GM12874 (cell line): ENCODE data around the gene RLN3.

Experiments used
- CTCF ChIP-seq: IDR thresholded peaks from 2 replicates; pipeline ENCODE4 v1.5.1; 2011; ENCODE audit warnings: low read depth, mild to moderate bottlenecking, control low read depth, low read length, moderate library complexity; ENCODE audit not compliant: insufficient read depth

Gene RLN3

GRCh38 chr19:14027856-14028450 is at the start of gene RLN3:
RLN3 (plus strand) TSS chr19:14028148; CDS start chr19:14028205, 57 bp downstream.
- no peak for TF ChIP-seq CTCF

GRCh38 chr19:13978351-13979243 is 49.4 kb upstream of the RLN3 start:
- TF ChIP-seq CTCF, result no peak

GRCh38 chr19:13979244-13979615 is 48.7 kb upstream of the RLN3 start:
- TF ChIP-seq CTCF, result no peak

- no peak for TF ChIP-seq CTCF
These were observed 48.3 kb upstream of the RLN3 start for GRCh38 chr19:13979686-13980085.

- no peak for TF ChIP-seq CTCF
These were observed 47.6 kb upstream of the RLN3 start for GRCh38 chr19:13980340-13980739.

GRCh38 chr19:13981021-13981420 is 46.9 kb upstream of the RLN3 start:
- TF ChIP-seq CTCF, result no peak

- TF ChIP-seq CTCF, result no peak
These were observed 46.5 kb upstream of the RLN3 start for GRCh38 chr19:13981467-13981866.
